Activated CD4-positive, alpha-beta T cell treated with anti-CD3 and anti-CD28 coated beads, Interleukin-2, amount 50 U/mL, for 4 hours (primary cell): ENCODE measurements around the gene CNGA3.
"Not testable (repeated sequence)": the region's sequence is repeated elsewhere in the genome, so short reads cannot be mapped to it uniquely, and the experiment has no call there.

ENCODE experiments used
- DNase-seq, 2 experiments: peaks; one replicate each; pipeline ENCODE4 v3.0.0-alpha.2; 2020

CNGA3 gene

GRCh38 chr2:98346311-98347236 lies at the start of gene CNGA3:
Gene CNGA3 (plus strand): TSS chr2:98346456. CDS start chr2:98369976, 23,520 bp downstream.
- DNase-seq, result no peak

DNA sequence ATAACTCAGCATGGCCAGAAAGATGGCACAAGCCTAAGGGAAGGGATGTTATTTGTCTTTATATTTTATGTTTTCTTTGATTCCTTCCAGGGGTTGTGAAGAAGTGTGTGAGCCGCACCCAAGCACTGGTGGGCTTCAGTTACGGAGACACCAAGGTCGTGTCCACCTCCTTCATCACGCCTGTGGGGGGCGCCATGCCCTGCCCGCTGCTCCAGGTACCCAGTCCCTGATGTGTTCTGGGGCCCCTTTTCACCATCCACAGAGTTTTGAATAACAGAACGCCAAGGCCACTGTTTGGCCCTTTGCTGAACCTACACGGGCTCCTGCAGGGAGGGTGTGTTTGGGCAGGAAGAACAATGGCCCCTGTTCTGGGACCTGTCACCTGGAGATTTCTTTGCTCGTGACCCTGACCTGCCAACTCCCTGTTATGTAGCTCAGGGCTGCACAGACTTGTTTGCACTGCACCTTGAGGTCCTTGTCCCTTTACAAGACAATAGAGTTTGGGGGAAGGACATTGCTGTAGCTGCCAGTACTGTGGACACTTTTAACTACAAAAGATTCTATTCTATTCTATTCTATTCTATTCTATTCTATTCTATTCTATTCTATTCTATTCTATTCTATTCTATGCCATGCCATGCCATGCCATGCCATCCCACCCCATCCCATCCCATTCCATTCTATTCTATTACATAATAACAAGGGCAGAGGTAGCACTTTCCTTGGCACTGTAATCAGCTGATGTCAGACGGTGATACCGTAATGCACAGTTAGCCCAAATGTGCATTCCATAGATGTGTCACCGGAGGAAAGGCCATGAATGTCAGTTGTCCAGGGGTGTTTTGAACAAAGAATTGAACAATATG lies 48.2 kb upstream of the CNGA3 start:
- no peak for DNase-seq

GRCh38 chr2:98298683-98299164 lies 47.5 kb upstream of the CNGA3 start:
- no peak for DNase-seq

- no peak for DNase-seq
These were observed 46.9 kb upstream of the CNGA3 start for GRCh38 chr2:98299211-98299905.

DNA sequence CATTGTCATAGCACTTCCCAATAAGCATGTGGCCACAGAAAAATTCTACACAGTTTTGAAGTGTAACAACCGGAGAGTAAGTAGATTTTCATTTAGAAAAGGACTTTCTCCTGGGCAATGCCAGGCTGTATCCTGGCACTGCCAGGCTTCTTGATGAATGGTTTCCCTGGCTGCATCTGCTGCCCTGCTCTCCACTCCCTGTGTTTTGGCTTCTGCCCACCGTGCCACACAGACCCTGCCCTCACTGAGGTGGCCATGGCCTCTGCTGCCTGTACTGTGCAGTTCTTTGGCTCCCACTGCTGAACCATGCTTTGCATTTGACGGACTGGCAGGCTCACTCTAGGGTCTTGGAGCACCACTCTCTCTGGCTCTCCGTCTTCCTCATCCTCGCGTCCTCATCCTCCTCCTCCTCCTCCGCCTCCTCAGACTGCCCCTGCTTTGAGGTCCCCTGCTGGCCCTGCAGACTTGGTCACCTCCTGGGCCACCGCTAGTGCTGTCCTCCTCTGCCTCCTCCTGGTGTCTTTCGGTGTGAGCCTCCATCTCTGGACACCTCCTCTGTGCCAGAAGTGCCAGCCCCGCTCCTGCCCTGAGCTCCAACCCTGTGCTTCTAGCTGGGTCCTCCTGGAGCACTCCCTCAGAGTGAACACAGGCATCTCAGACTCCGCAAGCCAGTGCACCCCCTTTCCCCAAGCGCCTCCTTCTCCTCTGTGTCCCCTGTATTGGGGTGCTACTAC lies 45.9 kb upstream of the CNGA3 start:
- no peak for DNase-seq

DNA sequence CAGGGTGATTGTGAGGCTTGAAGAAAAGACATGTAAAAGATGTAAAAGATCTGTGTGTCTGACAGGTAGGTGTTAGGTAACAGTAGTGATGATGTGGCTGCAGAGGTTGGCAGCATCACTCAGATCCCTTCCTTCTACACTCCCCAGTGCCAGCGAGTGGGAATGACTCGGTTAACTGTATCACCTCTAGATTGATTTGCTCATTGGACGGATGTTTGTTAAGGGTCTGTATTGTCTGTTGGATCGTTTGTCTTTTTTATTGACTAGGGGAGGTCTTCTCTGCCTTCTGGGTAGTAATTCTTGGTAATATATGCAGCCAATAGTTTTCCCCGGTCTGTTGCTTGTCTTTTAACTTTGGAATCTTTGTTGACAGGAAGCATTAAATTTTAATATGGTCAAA lies 44.8 kb upstream of the CNGA3 start:
- no peak for DNase-seq

DNA sequence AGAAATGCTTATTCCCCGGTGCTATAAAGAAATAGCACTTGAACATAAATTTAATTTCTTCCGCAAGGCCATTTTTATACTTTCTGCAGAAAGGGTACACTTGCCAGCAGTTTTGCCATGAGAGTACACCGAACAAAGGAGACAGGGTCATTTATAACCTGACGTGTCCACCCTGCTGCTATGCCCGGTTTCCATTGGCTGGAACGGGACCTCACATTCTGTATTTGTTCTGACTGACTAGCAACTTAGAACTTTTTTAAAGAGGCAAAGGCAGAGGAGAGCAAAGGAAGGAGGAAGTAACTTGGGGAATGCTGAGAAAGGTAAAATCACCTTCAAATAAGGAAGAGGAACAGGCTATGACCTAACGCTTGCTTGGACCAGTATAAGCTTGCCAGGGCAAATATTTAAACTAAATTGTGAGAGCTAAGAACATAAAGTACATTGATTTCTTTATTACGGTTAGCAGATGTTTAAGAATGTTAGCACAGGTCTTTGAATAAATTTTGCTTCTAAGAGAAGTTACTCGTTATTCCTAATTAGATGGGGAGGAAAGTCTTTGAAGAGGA lies 39.0 kb upstream of the CNGA3 start:
- not testable (repeated sequence) for DNase-seq

GRCh38 chr2:98308068-98308467 lies 38.2 kb upstream of the CNGA3 start:
- no peak for DNase-seq

GRCh38 chr2:98308532-98308931 lies 37.7 kb upstream of the CNGA3 start:
- DNase-seq, result no peak

DNA sequence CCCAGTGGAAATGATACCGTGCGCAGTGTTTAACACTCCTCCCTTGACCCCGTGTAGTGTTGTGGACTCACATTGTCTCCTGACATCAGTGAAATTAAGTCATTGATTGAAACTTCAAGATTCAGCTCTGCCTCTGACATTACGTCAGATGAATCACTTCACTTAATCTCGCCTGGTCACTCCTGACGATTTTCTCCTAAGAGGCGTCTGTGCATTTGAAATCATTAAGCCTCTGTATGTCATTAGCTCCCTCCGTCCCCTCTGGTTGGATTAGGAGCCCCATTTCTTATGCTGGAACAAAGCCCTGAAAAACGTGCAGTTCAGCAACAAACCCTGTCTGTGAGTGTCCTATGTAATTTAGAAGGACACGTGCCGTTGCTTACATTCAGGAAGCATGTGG lies 36.7 kb upstream of the CNGA3 start:
- DNase-seq, result no peak

- no peak for DNase-seq
These were observed 36.2 kb upstream of the CNGA3 start for GRCh38 chr2:98310010-98310409.

- no peak for DNase-seq
These were observed 35.2 kb upstream of the CNGA3 start for GRCh38 chr2:98311090-98311489.

GRCh38 chr2:98311771-98312545 lies 34.3 kb upstream of the CNGA3 start:
- no peak for DNase-seq

GRCh38 chr2:98313492-98314250 lies 32.6 kb upstream of the CNGA3 start:
- DNase-seq, result no peak

- no peak for DNase-seq
These were observed 32.0 kb upstream of the CNGA3 start for GRCh38 chr2:98314251-98314650.

- DNase-seq, result no peak
These were observed 30.3 kb upstream of the CNGA3 start for GRCh38 chr2:98315957-98316356.

DNA sequence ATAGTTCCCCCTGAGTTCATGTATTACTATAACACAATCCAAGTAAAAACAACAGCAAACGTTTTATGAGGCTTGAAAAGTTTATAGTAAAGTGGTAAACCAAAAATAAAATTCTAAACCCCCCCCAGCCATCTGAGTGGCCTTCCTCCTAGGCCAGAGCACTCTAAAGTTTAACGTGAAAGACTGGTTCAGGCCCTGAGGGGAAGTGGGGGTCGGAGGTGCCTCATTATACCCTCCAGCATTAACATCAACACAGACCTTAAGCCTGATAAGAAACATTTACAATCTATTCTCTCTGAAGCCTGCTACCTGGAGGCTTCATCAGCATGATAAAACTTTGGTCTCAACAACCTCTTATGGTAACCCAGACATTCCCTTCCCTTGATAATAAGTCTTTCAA lies 29.0 kb upstream of the CNGA3 start:
- DNase-seq, result no peak

GRCh38 chr2:98320171-98320570 lies 26.1 kb upstream of the CNGA3 start:
- not testable (repeated sequence) for DNase-seq

DNA sequence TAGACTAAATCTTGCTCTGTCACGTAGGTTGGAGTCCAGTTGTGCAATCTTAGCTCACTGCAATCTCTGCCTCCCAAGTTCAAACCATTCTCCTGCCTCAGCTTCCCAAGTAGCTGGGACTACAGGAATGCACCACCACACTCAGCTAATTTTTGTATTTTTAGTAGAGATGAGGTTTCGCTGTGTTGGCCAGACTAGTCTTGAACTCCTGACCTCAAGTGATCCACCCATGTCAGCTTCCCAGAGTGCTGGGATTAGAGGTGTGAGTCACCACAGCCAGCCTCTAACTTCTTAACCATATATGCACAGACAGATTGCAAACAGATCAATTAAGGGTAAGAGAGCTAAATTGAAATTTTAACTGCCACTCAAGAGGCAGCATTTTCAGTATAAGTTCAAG lies 22.1 kb upstream of the CNGA3 start:
- DNase-seq, result no peak

DNA sequence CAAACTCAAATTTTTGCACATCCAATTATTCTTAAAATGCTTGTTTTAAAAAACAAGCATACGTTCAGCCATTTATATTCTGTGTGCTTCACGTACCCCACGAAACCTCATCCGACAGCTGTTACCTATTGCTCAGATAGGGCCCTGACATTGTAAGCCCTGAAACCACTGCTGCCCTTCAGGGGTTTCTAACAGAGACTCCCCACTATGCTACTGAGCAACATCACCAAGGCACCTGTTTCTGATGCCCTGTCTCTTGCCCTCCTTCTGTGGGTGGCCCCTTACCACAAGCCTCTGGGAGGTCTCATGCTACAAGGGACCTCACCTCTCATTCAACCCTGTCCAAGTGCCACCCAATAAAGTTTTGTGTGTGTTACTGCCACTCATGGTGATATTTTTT lies 18.5 kb upstream of the CNGA3 start:
- DNase-seq, result no peak
